Stimulated activated CD4-positive, alpha-beta T cell treated with anti-CD3 and anti-CD28 coated beads, Interleukin-4, amount 100 ng/mL, for 48 hours (primary cell): ENCODE measurements around the gene MET.
"Not testable (repeated sequence)": the region's sequence is repeated elsewhere in the genome, so short reads cannot be mapped to it uniquely, and the experiment has no call there.

Experiments
- DNase-seq, 2 donors: peaks; one replicate each; pipeline ENCODE4 v3.0.0-alpha.2; 2020; ENCODE audit warnings: low read depth in 2 of 2

The MET gene

DNA sequence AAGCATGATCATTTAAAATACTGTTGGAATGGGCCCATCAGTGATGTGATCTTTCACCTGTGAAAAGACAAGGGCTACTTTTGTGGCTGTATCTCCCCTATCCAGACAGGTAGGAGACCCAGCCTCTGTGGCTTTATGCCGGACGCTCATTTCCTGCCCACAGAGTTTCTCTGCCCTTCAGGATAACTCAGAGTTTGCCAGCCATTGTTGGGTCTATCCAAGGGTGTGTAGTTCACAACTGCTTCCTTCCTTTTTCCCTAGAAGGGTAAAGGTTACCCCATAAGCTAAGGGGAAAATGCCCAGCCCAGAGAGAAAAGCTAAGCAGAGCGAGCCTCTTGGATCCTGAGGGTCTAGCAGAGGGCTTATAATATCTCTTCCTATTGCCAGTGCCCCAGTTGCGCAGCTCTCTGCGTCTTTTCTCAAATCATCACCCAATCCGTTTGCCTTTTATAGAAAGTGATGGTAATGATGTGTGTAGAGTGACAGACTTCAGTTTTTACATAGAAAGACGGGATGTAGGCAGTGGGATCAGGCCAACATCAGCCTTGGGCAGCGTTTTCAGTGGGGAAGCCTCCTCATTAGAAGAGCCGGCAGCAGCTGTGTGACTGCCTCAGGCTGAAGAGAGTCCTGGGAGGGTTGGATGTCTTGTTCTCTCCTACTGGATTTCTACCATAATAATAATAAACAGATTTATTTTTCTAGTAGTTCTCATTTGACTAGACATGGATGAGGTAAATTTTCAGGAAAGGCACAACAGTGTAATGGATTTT is 80.5 kb downstream of the MET start:
- DNase-seq, result no peak

DNA sequence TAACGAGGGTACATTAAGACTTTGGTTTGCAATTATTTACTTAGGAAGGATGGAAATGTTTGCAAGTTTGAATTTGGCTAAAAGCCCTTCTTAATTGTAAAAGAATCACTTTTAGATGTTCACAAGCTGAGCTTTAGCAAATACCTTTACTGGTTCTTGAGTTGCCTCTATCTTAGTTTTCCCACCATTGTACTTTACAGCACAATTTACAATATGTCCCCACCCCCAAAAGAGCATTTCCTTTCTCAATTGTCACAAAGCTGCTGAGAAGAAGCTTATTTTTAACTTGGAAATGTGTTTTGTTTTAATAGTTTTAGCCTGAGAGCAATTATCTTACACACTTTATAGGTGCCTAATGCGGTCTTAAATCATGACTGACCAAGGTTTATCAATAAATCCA is 81.1 kb downstream of the MET start:
- no peak for DNase-seq

GRCh38 chr7:116754186-116754585 is 82.2 kb downstream of the MET start:
- no peak for DNase-seq

- no peak for DNase-seq
These were observed 85.3 kb downstream of the MET start for GRCh38 chr7:116757283-116757682.

GRCh38 chr7:116759642-116760041 is 87.6 kb downstream of the MET start:
- DNase-seq, result not testable (repeated sequence)

DNA sequence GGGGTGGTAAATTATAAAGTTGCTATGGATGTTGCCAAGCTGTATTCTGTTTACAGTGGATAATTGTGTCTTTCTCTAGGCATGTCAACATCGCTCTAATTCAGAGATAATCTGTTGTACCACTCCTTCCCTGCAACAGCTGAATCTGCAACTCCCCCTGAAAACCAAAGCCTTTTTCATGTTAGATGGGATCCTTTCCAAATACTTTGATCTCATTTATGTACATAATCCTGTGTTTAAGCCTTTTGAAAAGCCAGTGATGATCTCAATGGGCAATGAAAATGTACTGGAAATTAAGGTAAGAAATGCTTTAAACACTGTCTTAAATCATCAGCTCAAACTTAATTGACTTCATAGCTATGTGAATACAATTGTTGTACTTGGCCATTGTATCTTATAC is 91.0 kb downstream of the MET start:
- no peak for DNase-seq

GRCh38 chr7:116763647-116764046 is 91.7 kb downstream of the MET start:
- DNase-seq, result no peak

GRCh38 chr7:116766881-116767280 is 94.9 kb downstream of the MET start:
- DNase-seq, result no peak

GRCh38 chr7:116769546-116769945 is 97.5 kb downstream of the MET start:
- no peak for DNase-seq

- DNase-seq, result no peak
These were observed 98.9 kb downstream of the MET start for GRCh38 chr7:116770941-116771340.

DNA sequence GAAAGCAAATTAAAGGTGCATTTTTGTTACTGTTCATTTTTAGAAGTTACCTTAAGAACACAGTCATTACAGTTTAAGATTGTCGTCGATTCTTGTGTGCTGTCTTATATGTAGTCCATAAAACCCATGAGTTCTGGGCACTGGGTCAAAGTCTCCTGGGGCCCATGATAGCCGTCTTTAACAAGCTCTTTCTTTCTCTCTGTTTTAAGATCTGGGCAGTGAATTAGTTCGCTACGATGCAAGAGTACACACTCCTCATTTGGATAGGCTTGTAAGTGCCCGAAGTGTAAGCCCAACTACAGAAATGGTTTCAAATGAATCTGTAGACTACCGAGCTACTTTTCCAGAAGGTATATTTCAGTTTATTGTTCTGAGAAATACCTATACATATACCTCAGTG is 99.6 kb downstream of the MET start:
- DNase-seq, result no peak

DNA sequence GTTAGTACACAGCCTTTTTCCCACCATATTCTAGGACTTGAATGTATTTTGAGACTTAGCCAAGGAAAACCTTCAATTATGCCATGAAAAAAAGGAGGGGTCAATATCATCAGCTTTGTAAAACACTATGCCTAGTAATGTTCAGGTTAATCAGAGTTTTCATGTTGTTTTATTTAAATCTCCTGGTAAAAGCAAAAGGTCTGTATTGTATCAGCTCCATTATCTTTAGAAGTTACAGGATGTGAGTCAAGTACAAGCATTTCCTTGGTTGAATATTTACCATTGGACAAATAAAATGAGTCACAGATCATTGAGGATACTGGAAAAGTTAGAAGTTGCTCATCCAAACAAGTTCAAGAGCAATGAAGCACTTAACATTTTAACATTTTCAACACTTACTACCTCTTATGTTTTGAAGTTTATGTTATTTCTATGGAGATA is 100.4 kb downstream of the MET start:
- DNase-seq, result no peak

DNA sequence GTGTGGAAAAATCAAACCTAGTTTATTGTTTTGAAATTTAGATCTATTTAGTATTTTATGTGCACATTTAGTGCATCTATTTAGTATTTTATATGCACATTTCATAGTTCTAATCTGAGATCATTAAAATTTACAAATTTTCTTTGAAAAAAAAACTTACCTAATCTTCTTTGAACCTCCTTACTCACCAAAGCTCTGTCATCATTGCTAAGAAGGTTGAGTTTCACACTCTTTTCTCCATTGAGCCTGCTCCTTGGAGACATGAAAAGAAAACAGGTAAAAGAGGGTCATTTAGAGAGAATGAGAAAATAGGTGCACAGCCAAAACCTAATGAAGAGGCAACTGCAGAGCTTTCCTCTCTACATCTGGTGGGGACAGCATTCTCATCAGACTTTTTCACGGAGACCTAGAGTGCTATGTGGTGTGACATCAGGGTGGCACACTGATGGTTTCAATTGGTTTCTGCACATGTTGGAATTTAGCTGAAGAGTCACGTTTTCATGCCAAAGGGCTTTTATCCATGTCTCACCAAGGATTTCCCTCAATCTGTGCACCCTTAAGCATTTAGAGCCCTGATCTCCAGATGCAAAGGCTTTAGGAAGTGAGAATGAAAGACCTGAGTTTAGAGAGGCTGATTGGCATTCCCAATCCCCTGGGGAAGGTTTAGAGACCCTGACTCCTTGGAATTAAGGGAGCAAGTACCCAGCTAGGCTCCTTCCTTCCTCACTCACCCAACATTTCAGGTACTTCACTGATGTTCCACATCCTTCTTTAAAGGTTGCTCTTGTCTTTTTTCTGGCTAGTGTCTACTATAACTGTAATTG is 101.1 kb downstream of the MET start:
- no peak for DNase-seq

GRCh38 chr7:116776046-116776445 is 104.0 kb downstream of the MET start:
- DNase-seq, result no peak

DNA sequence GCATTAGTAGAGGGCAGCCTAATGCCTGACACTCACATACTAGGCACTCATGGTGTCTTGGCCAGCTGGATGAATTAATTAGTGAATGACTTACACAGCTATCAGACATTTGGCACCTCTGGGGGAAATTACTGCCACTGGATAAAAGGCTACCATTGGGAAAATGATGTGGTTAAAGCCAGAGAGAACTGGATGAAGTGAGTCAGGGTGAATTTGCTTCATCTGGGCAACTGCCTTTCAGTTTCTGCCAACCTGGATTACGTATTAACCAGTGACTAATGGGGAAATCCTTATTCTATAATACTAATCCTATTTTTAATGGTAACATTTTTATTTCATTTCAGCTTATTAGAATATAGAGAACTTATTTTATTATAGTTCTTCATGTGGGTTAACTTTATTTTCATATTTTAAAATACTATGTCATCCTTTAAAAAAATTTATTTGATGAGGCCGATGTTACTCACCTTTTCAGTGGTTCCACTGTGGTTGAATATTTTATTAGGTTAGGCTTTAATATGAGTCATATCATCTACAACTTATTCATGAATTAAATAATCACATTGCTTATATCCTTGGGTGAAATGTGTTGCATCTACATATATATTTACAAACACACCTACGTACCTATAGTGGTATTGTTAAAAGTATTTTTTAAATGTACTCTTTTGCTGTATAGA is 104.8 kb downstream of the MET start:
- no peak for DNase-seq

- no peak for DNase-seq
These were observed 105.8 kb downstream of the MET start for GRCh38 chr7:116777651-116778281.

GRCh38 chr7:116779216-116779615 is 107.2 kb downstream of the MET start:
- no peak for DNase-seq

DNA sequence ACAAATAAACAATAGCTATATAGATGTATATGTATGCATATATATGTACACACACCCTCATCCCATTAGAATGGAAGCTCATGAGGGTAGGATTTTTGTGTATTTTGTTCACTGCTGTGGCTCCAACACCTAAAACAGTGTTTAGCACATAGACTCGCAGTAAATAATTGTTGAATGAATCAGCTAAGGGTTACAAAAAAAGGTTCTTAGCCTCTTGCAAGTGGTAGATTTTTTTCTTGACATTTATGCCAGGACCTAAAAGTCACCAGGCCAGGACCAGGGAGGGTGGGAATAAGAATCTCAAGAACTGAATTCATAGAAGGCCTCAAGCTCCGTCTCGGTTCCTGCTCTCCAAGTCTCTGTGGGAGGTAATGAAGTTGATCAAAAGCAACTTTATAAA is 107.9 kb downstream of the MET start:
- DNase-seq, result no peak

- DNase-seq, result no peak
These were observed 108.5 kb downstream of the MET start for GRCh38 chr7:116780521-116780920.

- DNase-seq, result no peak
These were observed 109.0 kb downstream of the MET start for GRCh38 chr7:116780966-116781365.

GRCh38 chr7:116781584-116781983 is 109.6 kb downstream of the MET start:
- no peak for DNase-seq

- no peak for DNase-seq
These were observed 110.2 kb downstream of the MET start for GRCh38 chr7:116782177-116782711.
